SK-N-SH treated with all-trans-retinoic acid at 6 μM for 48 hours (cell line): ENCODE data around the gene GPR152.

ENCODE experiments used
- ATAC-seq: fragments of 200-7000 bp; cut with Tn5 transposase; 3 replicates; pipeline ENCODE4 v1.9.1; 2020; ENCODE audit warnings: mild to moderate bottlenecking, moderate library complexity
- ARNTL ChIP-seq: fragments of 450-650 bp; formaldehyde crosslinking; IDR thresholded peaks from 2 replicates; pipeline ENCODE4 v1.5.0; 2020; ENCODE audit warnings: low read depth, mild to moderate bottlenecking, moderate library complexity, borderline replicate concordance
- BACH2 ChIP-seq: fragments of 250-450 bp; sonication (Bioruptor Pico); IDR thresholded peaks from 2 replicates; pipeline ENCODE4 v1.9.0; 2021; ENCODE audit warnings: mild to moderate bottlenecking, borderline replicate concordance
- CREB5 ChIP-seq: fragments of 250-450 bp; sonication (Bioruptor Pico); IDR thresholded peaks from 2 replicates; pipeline ENCODE4 v1.5.1; 2020; ENCODE audit warnings: low read depth, mild to moderate bottlenecking, moderate library complexity
- CSDC2 ChIP-seq: fragments of 250-450 bp; sonication (Bioruptor Pico); IDR thresholded peaks from 2 replicates; pipeline ENCODE4 v1.5.0; 2020; ENCODE audit warnings: mild to moderate bottlenecking, moderate library complexity
- CSRNP3 ChIP-seq: fragments of 250-450 bp; sonication (Bioruptor Pico); IDR thresholded peaks from 2 replicates; pipeline ENCODE4 v1.5.1; 2021; ENCODE audit warnings: mild to moderate bottlenecking, moderate library complexity
- ESRRG ChIP-seq: fragments of 250-450 bp; sonication (Bioruptor Pico); IDR thresholded peaks from 2 replicates; pipeline ENCODE4 v1.6.1; 2021; ENCODE audit warnings: mild to moderate bottlenecking
- GLIS3 ChIP-seq: fragments of 250-450 bp; sonication (Bioruptor Pico); IDR thresholded peaks from 2 replicates; pipeline ENCODE4 v1.5.0; 2020; ENCODE audit warnings: mild to moderate bottlenecking, moderate library complexity
- ISL1 ChIP-seq: fragments of 250-450 bp; sonication (Bioruptor Pico); IDR thresholded peaks from 2 replicates; pipeline ENCODE4 v2.1.2; 2022; ENCODE audit warnings: mild to moderate bottlenecking, moderate library complexity
- OSR1 ChIP-seq: fragments of 250-450 bp; sonication (Bioruptor Pico); IDR thresholded peaks from 2 replicates; pipeline ENCODE4 v1.8.0; 2022; ENCODE audit warnings: moderate library complexity, mild to moderate bottlenecking, inconsistent platforms
- PPARA ChIP-seq: fragments of 250-450 bp; sonication (Bioruptor Pico); IDR thresholded peaks from 2 replicates; pipeline ENCODE4 v1.5.0; 2020; ENCODE audit warnings: mild to moderate bottlenecking, borderline replicate concordance
- RARB ChIP-seq: fragments of 250-450 bp; sonication (Bioruptor Pico); IDR thresholded peaks from 2 replicates; pipeline ENCODE4 v1.8.0; 2021; ENCODE audit warnings: mild to moderate bottlenecking, moderate library complexity
- SNAI2 ChIP-seq: fragments of 250-450 bp; sonication (Bioruptor Pico); IDR thresholded peaks from 2 replicates; pipeline ENCODE4 v1.5.0; 2020; ENCODE audit warnings: mild to moderate bottlenecking, moderate library complexity
- TCF4 ChIP-seq: fragments of 250-450 bp; sonication (Bioruptor Pico); IDR thresholded peaks from 2 replicates; pipeline ENCODE4 v1.8.0; 2021; ENCODE audit warnings: mild to moderate bottlenecking, moderate library complexity, borderline replicate concordance
- TOX ChIP-seq: fragments of 250-450 bp; sonication (Bioruptor Pico); IDR thresholded peaks from 2 replicates; pipeline ENCODE4 v1.8.0; 2021; ENCODE audit warnings: mild to moderate bottlenecking, moderate library complexity, borderline replicate concordance
- ZC3H10 ChIP-seq: fragments of 250-450 bp; sonication (Bioruptor Pico); IDR thresholded peaks from 2 replicates; pipeline ENCODE4 v1.5.1; 2021; ENCODE audit warnings: mild to moderate bottlenecking, moderate library complexity
- ZFP30 ChIP-seq: fragments of 450-650 bp; formaldehyde crosslinking; IDR thresholded peaks from 2 replicates; pipeline ENCODE4 v1.5.0; 2022; ENCODE audit warnings: mild to moderate bottlenecking, moderate library complexity
- ZNF565 ChIP-seq: fragments of 450-650 bp; formaldehyde crosslinking; conservative IDR thresholded peaks from 2 replicates; pipeline ENCODE4 v1.5.0; 2020; ENCODE audit warnings: low read depth, mild to moderate bottlenecking, moderate library complexity
- ZNF8 ChIP-seq: fragments of 450-650 bp; formaldehyde crosslinking; IDR thresholded peaks from 2 replicates; pipeline ENCODE4 v1.5.0; 2020; ENCODE audit warnings: mild to moderate bottlenecking, moderate library complexity
- TF ChIP-seq, protein P1 (sequence below): fragments of 250-450 bp; sonication (Bioruptor Pico); IDR thresholded peaks from 2 replicates; pipeline ENCODE4 v1.8.0; 2021; ENCODE audit warnings: low read depth, mild to moderate bottlenecking, moderate library complexity, borderline replicate concordance

GPR152 gene

GRCh38 chr11:67437809-67438157 lies 14.7 kb downstream of the GPR152 start:
- TF ChIP-seq ZC3H10 (CRISPR knock-in tag) = no peak
- TF ChIP-seq CSDC2 (CRISPR knock-in tag) = no peak
- TF ChIP-seq ESRRG (CRISPR knock-in tag) = no peak
- TF ChIP-seq CSRNP3 (CRISPR knock-in tag) = no peak
- no peak for ATAC-seq

DNA sequence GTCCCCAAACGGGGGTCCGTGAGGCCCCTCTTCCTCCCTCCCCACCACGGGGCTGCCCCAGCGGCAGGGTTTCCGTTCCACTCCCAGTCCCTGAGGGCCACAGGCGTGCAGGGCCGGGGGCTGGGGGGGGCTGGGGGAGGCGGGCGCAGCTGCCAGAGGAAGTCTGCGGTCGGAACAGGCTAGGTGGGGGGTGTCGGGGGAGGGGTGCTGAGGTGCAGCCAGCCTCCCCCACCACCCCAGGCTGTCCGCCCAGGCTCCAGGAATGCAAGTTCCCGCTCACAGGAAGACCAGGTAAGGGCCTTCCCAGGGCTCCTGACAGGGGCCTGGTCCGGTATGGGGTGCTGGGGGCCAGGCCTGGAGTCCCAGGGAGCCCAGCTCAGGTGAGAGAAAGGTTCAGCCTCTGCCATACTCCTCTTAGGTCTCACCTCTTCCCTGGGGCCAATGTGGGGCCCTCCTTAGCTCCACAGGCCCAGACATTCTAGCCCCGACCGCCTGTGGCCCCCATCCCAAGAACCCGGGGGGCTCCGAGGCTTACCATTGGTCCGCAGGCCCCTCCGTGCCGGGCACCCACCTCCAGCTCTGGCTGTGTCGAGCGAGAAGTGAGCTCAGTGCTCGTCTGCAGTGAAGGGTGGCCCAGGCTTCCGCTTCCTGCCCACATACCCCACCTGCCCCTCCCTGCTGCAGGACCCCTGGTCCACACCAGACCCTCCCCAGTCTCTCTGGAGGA lies 15.3 kb downstream of the GPR152 start, which contains the start of gene PTPRCAP:
TSS of gene PTPRCAP (minus strand) at position 601 of the 727 bp plus-strand sequence. CDS start at position 538, 63 bp downstream.
- no peak for TF ChIP-seq GLIS3 (CRISPR knock-in tag)
- no peak for TF ChIP-seq SNAI2 (CRISPR knock-in tag)
- ATAC-seq = no peak

DNA sequence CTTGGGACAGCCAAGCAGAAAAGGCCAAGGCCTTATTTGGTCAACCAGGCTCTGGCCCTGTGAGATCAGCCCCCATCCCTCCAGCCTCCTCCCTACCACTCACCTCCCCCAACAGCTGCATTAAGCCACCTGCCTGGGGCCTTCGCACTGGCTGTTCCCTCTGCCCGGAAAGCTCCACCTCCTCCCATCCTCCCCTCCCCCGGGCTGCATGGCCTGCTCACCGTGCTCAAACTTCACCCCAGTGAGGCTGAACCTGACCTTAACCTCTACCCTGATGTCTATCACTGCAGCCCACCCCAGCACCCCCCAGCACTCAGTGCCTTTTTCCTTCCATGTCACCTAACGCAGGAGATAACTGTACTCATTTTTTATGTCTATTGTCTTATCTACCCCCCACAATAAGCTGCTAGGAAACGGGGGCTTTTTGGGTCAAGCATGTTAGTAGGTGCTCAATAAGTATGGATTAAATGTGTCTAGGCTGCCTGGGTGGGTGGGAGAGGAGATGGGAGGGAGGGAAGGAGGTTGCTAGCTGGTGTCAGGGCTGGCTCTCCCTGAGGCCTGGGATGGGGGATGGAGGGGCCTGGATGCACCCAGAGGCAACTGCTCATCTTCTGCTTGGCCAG lies 16.0 kb downstream of the GPR152 start:
- ATAC-seq = no peak

DNA sequence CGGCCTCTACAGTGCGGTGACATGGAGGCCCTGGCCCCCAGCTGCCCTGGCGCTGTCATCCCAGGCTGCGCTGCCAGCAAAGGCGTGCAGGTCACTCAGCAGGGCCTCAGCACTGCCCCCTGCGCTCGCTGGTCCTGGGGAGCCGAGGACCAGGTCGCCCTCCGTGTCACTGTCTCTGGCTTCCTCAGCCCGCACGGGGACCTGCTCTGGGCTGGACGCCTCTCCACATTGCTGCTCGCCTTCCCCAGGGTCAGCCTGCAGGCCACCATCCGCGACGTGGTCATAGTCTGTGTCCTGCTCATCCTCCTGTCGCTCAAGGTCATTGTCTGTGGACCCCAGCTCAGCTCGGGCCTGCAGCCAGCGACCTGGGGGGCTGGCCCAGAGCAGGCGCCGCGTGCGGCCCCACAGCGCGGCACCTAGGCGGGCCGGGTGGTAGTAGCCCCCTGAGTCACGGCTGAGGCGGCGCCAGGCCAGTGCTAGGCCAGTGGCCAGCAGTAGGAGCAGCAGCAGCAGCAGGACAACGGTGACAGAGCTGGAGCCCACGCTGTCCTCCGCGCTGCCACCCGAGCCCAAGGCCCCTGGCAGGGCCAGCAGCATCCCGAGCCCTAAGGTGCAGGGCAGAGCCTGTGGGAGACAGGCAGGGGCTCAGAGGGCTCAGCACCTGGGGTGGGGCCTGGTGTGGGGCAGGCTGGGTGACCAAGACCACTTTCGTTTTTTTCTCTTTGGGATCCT lies 16.6 kb downstream of the GPR152 start:
- no peak for ATAC-seq
- no peak for TF ChIP-seq BACH2 (CRISPR knock-in tag)
- no peak for TF ChIP-seq CREB5 (CRISPR knock-in tag)
- no peak for TF ChIP-seq CSRNP3 (CRISPR knock-in tag)

More for the DNA sequence above, 16.0 kb downstream of the GPR152 start:
- TF ChIP-seq TCF4 (CRISPR knock-in tag) = no peak

DNA sequence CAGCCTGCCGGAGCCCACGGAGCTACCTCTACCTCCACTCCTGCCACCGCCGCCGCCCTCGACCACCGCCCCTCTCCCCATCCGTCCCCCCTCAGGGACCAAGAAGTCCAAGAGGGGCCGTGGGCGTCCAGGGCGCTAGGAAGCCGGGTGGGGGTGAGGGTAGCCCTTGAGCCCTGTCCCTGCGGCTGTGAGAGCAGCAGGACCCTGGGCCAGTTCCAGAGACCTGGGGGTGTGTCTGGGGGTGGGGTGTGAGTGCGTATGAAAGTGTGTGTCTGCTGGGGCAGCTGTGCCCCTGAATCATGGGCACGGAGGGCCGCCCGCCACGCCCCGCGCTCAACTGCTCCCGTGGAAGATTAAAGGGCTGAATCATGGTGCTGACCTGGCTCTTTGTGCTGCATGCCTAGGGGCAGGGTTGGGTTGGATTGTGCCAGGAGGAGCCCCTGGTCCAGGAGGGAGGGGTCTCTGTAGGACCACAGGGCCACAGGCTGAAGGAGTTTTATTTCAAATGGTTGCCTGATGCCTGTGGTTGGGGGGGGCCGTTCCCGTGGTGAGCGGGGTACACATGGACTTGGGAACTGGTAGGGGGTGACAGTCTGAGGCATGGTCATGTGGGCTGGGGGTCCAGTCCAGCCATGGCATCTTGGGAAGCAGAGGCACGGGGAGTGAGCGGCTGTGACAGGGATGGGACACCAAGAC lies 17.4 kb downstream of the GPR152 start:
- ATAC-seq = no peak
- TF ChIP-seq, protein P1, sequence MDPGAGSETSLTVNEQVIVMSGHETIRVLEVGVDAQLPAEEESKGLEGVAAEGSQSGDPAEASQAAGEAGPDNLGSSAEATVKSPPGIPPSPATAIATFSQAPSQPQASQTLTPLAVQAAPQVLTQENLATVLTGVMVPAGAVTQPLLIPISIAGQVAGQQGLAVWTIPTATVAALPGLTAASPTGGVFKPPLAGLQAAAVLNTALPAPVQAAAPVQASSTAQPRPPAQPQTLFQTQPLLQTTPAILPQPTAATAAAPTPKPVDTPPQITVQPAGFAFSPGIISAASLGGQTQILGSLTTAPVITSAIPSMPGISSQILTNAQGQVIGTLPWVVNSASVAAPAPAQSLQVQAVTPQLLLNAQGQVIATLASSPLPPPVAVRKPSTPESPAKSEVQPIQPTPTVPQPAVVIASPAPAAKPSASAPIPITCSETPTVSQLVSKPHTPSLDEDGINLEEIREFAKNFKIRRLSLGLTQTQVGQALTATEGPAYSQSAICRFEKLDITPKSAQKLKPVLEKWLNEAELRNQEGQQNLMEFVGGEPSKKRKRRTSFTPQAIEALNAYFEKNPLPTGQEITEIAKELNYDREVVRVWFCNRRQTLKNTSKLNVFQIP = no peak
- TF ChIP-seq TOX (CRISPR knock-in tag) (no peak), ZNF8 (CRISPR knock-in tag) (no peak), PPARA (no peak), OSR1 (no peak), ZC3H10 (CRISPR knock-in tag) (no peak), CREB5 (CRISPR knock-in tag) (no peak), CSDC2 (CRISPR knock-in tag) (no peak), ESRRG (CRISPR knock-in tag) (no peak), SNAI2 (CRISPR knock-in tag) (no peak), ZNF565 (CRISPR knock-in tag) (no peak), GLIS3 (CRISPR knock-in tag) (no peak), CSRNP3 (CRISPR knock-in tag) (no peak), ISL1 (CRISPR knock-in tag) (no peak), ZFP30 (no peak), TCF4 (CRISPR knock-in tag) (no peak), ARNTL (CRISPR knock-in tag) (no peak), RARB (CRISPR knock-in tag) (no peak)
